OCI-LY1 (cell line): Measurements from ENCODE around the gene DIP2B.

ENCODE experiments used
- CTCF ChIP-seq: fragments of 200-600 bp; sonication (generic), shearing (Covaris generic); IDR thresholded peaks from 2 replicates; pipeline ENCODE4 v1.5.1; 2017; ENCODE audit warnings: mild to moderate bottlenecking, antibody characterized with exemption, low read length, moderate library complexity, mixed read lengths
- EZH2 ChIP-seq: fragments of 200-600 bp; sonication (generic), shearing (Covaris generic); IDR thresholded peaks from 2 replicates; pipeline ENCODE4 v1.8.0; 2017; ENCODE audit warnings: borderline replicate concordance, mixed run types, mild to moderate bottlenecking, antibody characterized with exemption, low read length, moderate library complexity, mixed read lengths

DNA sequence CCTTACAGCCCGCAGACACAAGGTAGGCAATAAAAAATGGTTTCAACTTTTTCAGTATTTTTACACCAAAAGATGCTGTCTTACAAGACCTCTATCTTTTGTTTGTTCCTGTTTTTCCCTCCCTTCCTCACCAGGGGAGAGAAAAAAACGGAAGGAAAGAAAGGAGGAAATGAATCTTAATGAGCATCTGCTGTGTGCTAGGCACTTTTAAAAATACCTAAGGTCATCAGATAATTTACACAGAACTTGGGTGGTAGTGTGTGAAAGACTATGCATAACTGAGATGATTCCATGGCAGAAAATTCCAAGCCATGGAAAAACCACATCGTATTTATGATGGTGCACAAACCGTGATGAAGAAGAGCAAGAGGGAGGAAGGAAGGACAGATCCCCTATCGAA is 121.2 kb downstream of the DIP2B start:
- TF ChIP-seq CTCF (no peak), EZH2 (no peak)
